Erythroblast (primary cell): ENCODE results near the gene MYRIP.

Experiments used
- GATA1 ChIP-seq: IDR thresholded peaks from 2 replicates; pipeline ENCODE4 v1.6.1; 2011; ENCODE audit warnings: low read depth, mild to moderate bottlenecking, control low read depth, low read length, moderate library complexity
- POLR2A ChIP-seq: IDR thresholded peaks from 2 replicates; pipeline ENCODE4 v1.6.1; 2011; ENCODE audit warnings: mild to moderate bottlenecking, low read length

DNA sequence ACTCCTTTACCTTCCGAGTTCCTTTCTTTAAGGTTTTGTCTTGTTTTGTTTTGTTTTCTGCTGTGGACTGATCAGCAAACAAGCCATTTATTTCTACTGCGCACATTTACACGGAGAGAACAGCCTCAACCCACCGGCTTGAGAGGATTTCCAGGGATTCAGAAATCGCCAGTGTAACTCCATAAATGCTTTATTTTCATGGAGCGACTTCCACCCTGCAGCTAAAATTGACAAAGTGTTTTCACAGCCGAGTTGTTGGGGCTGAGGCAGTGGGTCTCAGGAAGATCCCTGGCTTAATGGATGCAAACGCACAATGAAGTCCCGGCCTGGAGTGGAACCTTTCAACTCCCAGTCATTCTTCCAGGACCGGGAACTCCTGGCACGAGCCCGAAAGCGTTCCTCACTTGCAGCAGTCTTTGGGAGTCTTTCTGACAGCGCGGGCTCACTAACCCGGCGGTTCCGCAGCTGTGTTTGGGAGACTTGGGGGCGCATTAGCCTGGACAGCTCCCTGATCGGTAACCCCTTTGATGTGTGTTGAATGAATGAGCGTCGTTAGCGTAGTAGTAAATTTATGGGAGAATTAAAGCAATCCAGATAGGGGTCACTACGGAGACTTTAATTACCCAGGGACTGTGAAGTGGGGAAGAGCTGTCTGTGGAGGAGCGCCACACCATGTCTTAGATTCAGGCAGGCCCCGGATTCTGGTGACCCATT, 785 bp upstream of the MYRIP start:
- TF ChIP-seq POLR2A: no peak
- no peak for TF ChIP-seq GATA1
